GM18508 (cell line): ENCODE measurements around the gene MACROD2.

Experiments
- ATAC-seq: cut with Tn5 transposase; IDR thresholded peaks from one replicate; pipeline ENCODE4 v1.9.1; 2021; ENCODE audit warnings: moderate number of reproducible peaks; ENCODE audit not compliant: insufficient read depth, unreplicated experiment

MACROD2 gene

DNA sequence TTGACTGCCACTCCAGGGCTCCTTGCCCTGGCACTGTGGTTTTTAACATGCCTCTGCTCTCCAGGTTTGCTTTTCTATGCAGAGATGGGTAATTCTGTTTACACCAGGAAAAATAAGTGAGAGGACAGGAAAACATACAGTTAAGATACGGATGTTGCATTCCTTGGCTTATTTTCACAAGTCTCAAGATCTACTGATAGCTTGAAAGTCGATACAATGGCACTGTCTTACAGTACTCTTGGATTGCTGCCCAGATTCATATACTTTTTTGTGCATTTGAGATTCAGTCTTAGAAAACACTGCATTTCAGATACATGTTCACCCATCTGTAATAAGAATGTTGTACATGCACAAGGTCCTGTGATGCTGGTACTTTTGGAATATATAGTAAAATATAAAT is 501.7 kb downstream of the MACROD2 start:
- ATAC-seq: no peak

DNA sequence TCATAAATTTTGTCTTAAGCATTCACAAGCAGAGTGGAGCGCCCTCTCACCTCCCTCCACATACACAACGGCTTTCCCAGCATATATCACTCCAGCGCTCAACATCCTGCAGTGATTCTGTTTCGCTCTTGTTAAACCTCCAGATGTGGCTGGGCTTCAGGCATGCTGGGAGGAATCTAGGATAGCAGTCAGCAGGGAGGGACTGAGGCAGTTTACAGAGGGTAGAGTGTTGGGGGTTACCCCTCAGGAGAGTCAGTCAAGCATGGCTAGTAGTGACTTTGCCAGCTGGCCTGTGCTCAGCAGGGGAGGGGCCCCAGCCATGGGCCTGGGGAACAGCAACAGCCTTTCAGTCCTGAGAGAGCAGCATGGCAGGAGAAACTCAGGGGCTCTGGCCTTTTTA is 503.5 kb downstream of the MACROD2 start:
- ATAC-seq: no peak

DNA sequence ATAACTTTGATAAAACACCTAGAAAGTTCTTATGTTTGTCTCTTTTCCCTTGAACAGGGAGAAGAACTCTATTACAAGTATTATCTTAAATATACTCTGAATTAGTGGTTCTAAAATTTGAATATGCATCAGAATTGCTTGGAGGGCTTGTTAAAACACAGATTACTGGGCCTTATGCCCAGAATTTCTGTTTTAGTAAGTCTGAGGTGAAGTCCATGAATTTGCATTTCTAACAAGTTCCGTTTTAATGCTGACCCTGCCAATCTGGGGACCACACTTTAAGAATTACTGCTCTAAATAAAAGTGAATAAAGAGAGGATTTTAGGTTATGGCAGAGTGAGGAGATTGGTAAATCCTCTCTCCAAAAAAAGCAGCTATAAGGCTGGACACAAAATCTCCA is 510.2 kb downstream of the MACROD2 start:
- ATAC-seq: no peak

DNA sequence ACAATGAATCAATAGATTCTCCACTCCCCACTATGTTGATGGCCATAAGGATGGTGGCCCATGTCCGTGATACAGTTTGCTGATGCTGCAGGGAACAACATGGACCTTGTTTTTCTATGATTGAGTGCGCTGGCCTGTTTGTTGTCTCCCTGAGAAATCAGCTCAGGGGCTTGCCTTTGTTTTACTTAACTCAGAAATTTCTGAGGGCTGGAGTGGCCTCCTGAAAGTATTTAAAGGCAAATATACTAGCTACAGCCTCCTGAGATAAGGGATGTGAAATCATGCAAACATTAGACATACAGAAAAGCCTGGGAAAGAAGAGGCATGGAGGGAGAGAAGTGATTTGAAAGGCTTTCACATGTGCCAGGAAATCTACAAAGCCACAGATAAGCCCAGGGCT is 512.4 kb downstream of the MACROD2 start:
- no peak for ATAC-seq

DNA sequence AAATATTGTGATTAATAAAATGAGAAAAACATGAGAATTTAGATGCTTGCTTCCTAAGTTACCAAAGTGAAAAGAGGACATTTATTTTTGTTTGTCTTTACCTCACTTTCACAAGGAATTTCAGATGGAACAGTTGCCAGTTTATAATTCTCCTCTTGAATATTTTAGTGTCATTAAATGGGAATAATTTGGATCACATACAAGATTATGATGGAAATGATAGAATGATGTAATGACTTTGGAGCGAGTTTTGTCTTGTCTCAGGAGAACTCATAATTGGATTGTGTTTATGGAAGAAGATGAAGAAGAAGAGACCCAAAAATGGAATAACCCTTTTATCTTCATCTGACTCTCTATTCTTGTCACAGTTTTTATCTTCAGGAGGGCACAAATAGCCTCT is 515.0 kb downstream of the MACROD2 start:
- ATAC-seq: no peak

DNA sequence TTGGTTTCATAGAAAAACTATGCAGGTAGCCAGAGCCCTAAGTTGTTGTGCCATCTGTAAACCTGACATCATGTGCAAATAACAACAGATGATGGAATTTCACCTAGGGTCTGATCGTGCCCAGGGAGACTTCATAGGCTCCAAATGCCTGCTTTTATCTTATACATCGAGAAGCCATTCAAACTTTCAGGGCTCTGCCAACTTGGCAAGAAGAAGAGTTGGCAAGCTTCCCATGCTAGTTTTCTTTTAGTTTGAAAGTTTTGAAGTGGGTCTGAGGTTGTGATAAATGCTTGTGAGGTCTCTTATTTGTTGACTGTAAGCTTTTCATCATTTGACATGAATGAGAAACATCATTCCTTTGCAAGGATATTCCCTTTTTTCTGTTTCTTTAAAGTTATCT is 517.5 kb downstream of the MACROD2 start:
- no peak for ATAC-seq

DNA sequence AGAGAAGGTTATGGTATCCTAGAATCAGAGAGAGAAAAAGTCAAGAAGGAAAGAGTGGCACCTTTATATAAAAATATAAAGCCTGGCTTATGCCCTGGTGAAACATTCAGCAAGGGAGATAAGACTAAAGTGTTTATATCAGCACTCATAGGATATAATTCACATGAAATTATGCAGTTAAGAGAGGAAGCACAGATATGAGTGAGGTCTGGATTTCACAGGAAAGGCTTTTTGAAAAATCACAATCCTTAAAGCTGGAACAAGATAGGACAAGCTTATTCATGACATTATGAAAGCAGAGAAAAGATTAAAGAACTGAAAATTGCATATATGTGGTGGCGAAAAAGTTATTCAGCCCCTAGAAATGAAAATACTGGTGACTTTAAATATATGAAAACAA is 523.3 kb downstream of the MACROD2 start:
- no peak for ATAC-seq

DNA sequence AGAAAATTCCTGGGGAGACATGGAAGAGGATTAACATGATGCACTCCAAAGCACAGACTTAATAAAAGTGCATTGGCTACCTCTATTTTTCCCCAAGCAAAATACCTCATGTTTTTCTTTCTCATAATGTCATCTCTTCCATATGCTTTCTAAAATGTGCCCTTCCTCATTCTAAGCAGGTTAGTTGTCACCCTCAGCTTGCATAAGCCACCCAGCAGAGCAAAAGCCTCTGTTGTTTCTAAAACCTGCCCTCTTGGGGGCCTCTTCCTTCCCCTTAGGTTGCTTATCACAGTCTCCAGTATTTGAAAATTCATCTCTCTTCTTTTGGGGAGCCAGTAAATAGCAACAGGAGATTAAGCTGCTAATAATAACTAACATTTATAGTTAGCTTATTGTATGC is 525.7 kb downstream of the MACROD2 start:
- no peak for ATAC-seq

DNA sequence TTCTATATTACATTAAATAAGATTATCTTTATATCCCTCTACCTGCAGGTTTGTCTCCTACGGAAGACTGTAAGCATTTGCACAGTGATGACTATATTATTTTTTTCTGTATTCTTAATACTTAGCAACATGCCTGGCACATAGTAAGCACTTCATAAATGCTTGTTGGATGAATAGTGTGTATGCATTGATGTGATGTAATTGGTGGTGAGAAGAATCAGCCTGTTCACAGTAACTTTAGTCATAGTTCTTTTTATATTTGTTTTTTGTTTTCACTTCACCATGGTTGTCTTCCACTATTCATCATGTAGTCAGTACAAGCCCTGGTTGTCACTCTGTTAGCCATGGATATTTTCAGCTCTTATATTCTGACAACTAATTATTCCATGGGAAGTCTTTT is 526.1 kb downstream of the MACROD2 start:
- ATAC-seq: no peak

DNA sequence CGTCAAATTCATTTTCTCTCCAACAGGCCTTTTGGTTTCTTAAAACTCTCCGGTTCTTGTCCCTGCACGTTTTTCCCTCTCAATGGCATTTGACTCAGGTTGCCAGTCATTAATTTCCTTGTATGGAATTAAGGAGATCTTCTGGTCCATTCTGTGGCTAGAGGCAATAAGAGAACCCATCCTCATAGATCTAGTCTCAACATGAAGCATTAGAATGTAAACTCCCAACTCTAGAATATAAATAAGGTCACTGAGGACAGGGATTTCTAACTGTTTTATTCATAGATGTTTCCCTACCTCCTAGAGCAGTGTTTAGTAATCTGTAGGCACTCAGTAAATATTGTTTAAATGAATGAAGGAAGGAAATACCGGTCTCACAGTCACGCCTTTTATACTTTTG is 527.3 kb downstream of the MACROD2 start:
- no peak for ATAC-seq

DNA sequence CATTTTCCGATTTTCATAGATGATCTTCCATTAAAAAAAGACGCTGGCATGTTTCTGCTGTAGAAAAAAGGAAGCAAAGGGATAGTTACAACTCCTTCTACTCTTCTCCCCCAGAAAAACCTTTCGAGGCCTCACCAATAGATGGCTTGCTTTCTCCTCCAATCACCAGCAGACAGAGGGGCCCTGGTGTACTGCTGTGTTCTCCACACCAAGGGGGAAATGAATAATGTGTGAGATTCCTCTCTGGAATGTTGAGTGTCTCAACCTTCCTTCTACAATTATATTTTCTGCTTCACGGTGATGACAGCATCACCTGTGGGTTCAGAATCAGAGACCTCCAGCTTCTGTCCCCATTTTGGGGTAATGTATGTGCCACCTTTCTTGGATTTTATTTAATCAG is 527.8 kb downstream of the MACROD2 start:
- ATAC-seq: no peak

DNA sequence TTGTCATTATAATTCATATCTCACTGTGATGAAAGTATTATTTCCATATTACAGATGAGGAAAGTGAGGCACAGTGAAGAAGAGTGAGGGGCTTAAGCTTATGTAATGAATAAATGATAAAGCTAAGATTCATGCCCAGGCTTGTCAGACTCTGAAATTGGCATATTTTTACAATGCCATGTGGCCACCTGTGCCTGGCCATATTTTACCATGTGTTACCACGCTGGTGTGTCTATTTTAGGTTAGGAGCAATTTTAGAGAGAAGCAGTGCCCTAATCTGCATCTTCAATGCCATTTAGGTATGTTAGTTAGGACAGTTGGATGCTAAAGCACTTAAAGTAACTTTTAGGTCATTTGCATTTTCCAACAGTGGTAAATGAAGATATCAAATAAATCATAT is 530.1 kb downstream of the MACROD2 start:
- ATAC-seq: no peak

DNA sequence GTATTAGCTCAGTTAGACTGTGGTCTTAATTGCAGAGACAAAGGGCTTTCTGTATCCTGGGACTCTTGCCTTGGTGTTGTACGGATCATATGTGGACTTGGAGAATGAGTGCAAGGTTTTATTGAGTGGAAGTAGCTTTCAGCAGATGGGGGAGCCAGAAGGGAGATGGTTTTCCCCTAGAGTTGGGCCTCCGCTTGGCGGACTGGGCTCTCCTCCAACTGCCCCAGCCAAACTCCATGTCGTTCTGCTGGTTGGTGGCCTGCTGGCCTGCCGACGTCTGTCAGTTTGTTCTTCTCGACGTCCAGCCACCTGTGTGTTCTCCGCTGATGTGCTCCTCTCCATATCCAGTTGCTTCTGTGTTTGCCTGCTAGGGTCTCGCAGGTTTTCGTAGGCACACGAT is 531.6 kb downstream of the MACROD2 start:
- ATAC-seq: no peak

DNA sequence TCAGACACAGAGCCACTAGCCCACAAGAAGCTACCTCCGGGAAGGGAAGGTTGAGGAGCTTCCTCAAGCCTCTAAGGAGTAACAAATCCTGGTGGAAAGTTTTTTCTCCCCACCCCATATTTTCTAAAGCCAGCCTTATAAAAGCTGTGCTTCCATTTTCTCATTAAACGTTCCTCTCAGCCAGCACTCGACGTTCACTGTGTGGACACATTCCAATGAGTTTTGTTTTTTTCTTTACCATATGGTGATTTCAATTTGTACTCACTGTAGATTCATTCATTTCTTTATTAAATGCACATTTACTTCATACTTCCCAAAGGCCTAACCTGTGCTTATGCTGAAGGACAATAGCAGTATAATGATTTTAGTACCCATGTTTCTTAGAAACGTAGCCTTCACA is 536.5 kb downstream of the MACROD2 start:
- ATAC-seq: no peak

DNA sequence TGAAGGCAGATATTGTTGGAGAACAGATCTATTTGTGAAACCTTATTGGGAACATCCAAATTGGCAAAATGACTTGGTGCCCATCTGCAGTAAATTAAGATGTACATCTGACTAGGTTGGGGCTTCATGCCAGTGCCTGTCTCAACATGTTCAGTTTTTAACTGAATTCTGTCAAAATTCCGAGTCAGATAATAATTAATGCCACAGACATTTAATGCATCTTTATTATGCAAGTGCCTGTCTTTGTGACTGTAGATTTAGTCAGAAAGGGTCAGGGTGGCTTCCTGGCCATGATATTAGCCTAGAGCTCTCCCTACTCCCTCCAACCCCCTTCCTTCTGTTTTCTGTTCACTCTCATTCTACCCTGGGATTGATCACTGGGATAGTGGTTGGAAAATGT is 541.4 kb downstream of the MACROD2 start:
- ATAC-seq: no peak

DNA sequence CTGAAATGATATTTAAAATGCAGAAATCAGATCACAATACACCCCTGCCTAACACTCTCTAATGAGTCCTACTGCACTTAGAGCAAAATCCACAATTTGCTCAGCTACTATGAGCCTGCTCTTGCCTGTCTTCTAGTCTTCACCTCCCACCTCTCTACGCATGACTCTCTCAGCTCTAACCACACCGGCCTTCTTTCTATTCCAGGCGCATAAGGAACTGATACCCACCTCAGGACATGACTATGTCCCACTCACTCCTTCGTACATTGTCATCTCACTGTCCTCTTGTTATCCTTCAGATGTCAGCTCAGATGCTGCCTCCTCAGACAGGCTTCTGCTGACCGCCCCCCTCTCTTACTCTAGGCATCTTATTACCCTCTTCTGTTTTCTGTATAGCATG is 543.1 kb downstream of the MACROD2 start:
- ATAC-seq: peak; percentile 77

DNA sequence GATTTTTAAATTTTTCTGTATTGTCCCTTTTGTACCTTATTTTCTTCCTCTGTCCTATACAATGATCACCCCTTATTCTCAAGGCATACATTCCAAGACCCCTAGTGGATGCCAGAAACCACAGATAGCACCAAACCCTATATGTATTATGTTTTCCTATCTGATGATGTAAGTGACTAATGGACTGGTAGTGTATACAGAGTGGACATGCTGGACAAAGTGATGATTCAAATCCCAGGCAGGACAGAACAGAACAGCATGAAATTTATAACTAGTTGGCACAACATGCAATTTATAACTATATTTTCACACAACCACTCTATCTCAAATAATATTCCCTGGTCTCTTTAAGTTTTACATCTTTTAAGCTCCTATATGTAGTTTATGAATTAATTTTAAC is 547.7 kb downstream of the MACROD2 start:
- no peak for ATAC-seq

DNA sequence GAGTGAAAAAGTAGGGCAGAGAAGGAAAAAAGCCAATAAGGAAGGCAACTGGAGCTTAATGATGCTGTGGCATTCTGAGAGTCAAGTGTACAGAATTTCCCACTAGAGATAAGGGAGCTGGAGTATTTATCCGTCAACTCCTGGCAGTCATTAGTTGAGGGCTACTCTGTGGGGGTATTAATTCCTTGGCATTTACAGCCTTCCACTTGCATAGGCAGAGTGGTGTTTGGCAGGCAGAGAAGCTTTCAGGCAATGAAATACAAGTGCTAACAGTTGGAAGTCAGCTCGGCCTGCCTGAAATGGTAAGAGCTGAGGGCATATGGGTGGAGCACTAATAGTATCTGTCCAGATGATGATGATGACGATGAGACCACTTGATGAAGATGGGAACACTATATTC is 549.4 kb downstream of the MACROD2 start:
- ATAC-seq: no peak

DNA sequence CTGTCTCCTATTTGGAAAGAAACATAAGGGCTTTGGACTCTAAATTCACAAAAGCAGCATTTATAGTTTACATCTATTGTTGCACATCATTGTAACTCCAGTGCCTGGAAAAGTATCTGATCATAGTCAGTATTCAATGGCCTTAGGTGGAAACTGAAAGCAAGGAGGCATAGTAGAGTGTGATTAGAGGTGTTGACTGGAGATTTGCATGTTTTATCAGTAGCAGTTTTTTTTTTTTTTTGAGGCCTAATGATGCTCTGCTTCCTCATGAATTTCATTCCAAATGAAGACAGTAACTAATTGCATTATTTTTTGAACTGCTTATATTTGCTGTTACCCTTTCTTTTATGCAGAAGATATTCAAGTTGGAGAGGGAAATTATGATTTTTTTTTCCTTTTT is 555.3 kb downstream of the MACROD2 start:
- no peak for ATAC-seq

DNA sequence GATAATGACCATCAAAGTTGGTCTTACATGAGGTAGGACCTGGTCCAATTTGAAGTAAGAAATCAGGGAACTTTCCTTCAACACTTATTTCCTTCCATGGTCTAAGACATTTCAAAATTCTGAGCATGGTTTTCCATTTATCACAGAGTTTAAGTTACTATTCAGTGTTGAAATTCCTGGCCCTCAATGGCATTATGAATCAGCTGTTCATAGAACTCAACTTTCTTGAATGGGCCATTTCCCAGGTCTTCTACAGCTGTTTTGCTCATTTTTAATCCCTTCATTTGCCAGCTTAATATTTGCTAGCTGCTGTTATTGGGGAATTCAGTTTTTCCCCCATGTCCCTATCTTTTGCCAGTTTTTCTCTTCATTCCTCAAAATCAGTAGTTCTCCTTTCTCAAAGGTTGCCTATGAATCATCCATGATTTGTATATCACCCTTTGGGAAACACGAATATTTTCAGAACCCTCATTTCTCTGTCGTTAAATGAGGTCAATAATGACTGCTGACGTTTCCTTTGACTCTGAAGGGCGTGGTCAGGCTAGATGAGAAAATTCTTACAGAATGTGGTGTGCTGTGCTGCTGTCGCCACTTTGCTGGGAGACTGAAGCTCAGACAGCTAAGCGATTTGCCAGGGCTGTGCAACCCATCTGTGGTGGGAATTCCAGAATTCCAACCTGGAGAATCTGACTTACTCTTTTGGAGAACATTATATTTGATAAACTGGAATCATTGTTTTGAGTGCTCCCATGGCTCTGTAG is 558.6 kb downstream of the MACROD2 start:
- no peak for ATAC-seq

DNA sequence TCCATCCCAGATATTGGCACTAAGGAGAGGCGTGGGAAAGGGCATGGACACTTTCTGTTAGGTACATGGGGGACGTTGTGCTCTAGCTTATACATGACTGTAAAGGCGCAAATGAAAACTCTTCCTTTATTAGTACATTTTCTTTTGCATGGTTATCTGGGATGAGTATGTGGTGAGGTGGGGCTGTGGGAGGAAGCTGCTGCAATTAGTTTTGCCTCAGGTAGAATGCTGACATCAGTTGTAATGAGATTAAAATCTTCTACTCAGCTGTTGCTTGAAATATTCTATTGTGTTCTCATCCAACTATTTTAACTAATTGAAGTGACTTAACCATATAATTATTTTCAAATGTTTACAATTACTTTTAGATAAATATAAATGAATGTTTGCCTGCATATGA is 560.4 kb downstream of the MACROD2 start:
- ATAC-seq: no peak

DNA sequence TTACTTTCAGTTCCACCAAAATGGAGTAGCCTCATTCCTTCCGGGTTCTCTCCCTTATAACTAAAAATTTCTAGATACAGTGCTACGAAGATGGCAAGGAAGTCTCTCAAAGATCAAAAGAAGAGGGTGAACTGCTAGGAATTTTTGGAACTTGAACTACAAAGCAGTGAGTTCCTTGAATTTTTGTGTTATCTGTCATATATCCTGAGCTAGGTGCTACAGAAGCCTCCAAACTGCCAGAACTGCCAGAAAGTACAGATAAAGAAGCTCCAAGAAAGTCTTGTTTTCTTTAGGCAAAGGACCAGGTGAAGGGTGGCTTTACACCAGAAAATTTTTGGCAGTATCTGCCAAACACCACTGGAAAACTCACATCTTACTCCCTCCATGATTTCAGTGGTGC is 560.9 kb downstream of the MACROD2 start:
- ATAC-seq: no peak

DNA sequence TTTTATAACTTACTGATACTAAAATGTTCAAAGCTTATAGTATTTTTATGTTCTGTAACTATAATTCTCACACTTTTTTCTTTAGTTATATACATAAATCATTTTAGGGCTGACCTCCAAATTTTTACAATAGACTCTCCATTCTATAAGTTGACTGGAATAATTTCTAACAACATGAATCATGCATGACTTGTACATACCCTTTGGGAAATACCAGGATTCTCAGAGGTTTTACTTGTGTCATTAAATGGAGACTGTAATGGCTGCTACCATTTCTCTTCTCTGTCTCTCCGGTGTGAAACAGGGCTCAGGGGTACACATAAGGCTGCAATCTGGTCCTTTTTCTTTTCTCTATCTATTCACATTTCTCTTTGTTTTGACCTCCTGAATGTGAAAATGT is 564.3 kb downstream of the MACROD2 start:
- ATAC-seq: no peak
